ENCODE data around the gene SLC38A2.
"Not testable (repeated sequence)": the region's sequence is repeated elsewhere in the genome, so short reads cannot be mapped to it uniquely, and the experiment has no call there.

Gene SLC38A2

GRCh38 chr12:46359667-46360280, 12.8 kb downstream of the SLC38A2 start:
- DNase-seq = no peak

- DNase-seq = no peak
Measured at GRCh38 chr12:46358791-46359666, 13.5 kb downstream of the SLC38A2 start.

GRCh38 chr12:46358325-46358700, 14.3 kb downstream of the SLC38A2 start:
- no peak for DNase-seq

GRCh38 chr12:46357438-46358324, 14.9 kb downstream of the SLC38A2 start:
- no peak for DNase-seq

- DNase-seq = no peak
Measured at GRCh38 chr12:46356655-46357437, 15.7 kb downstream of the SLC38A2 start.

- no peak for DNase-seq
Measured at GRCh38 chr12:46354802-46355199, 17.8 kb downstream of the SLC38A2 start.

GRCh38 chr12:46354111-46354801, 18.3 kb downstream of the SLC38A2 start:
- DNase-seq = no peak

- no peak for DNase-seq
Measured at GRCh38 chr12:46351886-46352650, 20.5 kb downstream of the SLC38A2 start.

- no peak for DNase-seq
Measured at GRCh38 chr12:46351138-46351537, 21.4 kb downstream of the SLC38A2 start.

GRCh38 chr12:46349253-46349652, 23.3 kb downstream of the SLC38A2 start:
- DNase-seq = no peak

- no peak for DNase-seq
Measured at GRCh38 chr12:46343118-46343852, 29.3 kb downstream of the SLC38A2 start.

GRCh38 chr12:46342562-46343033, 30.0 kb downstream of the SLC38A2 start:
- peak; percentile 47 for DNase-seq

GRCh38 chr12:46339051-46339450, 33.5 kb downstream of the SLC38A2 start:
- no peak for DNase-seq

GRCh38 chr12:46332260-46332659, 40.3 kb downstream of the SLC38A2 start:
- DNase-seq = no peak

GRCh38 chr12:46325075-46325474, 47.5 kb downstream of the SLC38A2 start:
- not testable (repeated sequence) for DNase-seq

- no peak for DNase-seq
Measured at GRCh38 chr12:46320731-46321130, 51.8 kb downstream of the SLC38A2 start.

- no peak for DNase-seq
Measured at GRCh38 chr12:46318037-46318436, 54.5 kb downstream of the SLC38A2 start.
